Inflammatory macrophage treated with lipopolysaccharide for 4 hours (primary cell): Measurements from ENCODE around the gene TAL1.
A peak's percentile ranks its signal among the peaks of the same experiment; 100 is the strongest.

ENCODE experiments used
- DNase-seq: peaks from one replicate; pipeline ENCODE4 v3.0.0-alpha.2; 2020

TAL1 gene

DNA sequence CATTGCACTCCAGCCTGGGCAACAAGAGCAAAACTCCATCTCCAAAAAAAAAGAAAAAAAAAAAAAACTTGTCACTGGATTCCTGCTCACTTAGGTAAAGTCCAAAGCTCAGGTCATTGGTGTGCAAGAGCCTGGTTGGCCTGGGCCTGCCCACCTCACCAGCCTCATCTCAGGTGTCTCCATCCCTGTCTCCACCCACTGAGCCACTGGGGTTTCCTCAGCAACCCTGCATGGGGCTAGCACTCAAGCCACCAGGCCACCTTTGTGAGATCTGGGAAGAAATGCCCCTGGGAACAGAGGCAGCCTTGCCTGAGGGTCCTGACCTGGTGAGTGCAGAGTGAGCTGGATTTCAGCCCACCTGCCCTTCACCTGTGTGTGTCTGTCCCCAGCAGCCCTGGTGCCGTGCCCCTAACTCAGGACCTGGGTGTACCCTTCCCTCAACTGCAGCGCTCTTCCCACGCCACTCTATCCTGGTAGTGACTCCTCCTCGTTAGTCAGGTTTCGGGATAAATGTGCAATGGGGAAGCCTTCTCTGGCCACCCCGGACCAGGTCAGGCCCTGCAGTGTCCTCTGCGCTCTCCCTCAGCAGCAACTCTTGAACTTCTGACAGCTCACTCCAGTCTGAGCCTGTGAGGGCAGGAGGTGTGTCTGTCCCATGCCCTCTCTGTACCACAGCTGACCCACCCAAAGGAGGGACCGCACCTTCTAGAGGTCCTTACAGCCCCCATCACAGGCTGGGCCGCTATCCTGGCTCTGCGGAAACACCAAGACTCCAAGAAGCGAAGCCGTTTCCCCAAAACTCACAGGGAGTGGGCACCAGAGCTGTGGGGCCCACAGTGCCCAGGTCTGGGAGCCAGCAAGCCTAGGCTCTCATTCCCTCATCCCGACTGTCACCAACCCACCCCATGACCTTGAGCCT, 45.5 kb downstream of the TAL1 start:
- no peak for DNase-seq

DNA sequence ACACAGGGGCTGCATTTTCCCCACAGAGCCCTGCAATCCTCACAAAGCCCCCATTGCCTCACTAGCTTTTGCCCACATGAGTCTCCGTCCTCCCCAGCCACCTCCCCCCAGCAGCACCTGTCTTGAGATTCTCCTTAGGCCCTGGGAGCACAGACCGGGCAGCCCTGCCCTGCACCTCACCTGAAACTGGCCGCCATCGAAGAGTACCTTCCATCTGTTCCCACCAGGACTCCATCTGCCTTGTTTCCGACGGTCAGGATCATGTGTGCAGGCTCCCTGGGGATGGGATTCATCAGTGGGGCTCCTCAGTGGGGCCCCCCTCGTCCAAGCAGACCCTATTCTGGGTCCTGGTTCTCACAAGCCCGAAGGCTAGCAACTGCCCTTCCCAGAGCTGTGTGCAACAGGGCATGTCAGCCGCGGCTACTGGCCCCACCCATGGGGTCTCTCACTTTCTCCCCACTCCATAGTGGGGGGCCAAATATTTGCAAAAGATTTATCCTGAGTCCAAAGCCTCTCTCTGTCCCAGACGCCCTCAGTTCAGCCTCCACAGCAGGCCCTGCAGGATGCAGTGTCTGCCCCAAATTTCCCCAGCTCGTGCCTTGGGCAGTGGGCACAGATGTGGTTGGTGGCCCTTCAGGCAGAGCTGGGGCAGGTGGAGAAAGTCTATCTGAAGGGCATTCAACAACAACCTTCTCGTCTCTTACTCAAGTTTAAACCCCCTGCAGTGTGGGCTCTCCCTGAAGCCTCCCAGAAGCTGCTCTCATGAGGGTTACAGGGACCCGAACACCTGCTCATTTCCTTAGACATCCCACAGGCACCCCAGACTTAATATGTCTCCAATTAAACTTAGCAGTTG, 47.0 kb downstream of the TAL1 start:
- DNase-seq, result no peak

DNA sequence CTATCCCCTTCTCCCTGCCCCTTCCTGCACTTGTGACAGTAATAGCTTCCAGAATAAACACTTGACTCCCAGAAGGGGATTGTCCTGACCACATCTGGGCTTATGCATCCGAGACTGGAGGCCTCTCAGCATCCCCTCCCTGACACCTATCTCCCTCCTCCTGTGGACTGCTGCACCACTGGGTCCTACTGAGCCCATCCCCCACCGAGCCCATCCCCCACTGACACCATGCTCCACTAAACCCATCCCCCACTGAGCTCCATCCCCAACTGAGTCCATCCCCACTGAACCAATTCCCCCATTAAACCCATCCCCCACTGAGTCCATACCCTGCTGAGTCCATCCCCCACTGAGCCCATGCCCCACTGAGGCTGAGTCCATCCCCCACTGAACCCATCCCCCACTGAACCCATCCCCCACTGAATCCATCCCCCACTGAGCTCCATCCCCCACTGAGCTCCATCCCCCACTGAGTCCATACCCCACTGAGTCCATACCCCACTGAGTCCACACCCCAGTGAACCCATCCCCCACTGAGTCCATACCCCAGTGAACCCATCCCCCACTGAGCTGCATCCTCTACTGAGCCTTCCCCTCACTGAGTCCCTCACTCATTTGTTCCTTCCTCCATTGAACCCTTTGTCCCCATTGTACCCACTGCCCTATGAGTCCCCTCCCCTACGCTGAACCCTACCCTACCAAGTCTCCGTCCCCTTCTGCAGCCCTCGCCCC, 47.8 kb downstream of the TAL1 start:
- DNase-seq, result no peak

DNA sequence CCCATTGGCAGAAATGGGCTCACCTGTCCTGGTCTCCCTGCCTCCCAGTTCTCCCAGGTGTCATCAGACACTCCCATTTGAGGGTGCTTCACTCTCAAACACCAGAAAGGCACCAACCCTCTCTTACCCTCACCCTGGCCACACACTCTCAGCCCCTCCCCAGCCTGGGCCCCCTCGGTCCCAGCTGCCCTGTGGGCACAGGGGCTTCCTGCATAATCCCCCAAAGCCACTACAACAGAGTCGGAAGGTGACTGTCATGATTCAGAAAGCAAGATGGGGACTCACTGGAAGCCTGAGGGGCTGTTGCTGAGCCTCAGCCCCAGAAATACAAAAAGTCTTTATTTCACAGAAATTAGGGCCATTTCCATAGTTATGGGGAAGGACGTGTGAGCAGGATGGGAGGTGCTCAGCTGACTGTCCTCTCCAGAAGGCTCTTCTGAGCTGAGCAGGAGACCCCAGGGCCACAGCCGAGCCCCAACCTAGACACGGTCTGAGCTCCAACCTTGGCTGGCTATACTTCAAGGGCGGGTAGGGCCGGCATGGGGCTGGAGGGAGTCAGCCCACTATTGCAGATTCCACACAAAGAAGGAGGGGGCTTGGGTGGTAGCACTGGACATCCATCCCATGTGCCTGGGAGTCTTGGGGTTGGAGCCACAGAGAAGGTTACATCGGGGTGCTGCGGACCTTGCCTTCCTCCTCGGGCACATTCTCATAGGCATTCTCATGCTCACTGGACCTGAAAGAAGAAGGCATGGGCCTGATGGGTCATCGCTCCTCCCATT, 48.5 kb downstream of the TAL1 start:
- DNase-seq, result no peak

DNA sequence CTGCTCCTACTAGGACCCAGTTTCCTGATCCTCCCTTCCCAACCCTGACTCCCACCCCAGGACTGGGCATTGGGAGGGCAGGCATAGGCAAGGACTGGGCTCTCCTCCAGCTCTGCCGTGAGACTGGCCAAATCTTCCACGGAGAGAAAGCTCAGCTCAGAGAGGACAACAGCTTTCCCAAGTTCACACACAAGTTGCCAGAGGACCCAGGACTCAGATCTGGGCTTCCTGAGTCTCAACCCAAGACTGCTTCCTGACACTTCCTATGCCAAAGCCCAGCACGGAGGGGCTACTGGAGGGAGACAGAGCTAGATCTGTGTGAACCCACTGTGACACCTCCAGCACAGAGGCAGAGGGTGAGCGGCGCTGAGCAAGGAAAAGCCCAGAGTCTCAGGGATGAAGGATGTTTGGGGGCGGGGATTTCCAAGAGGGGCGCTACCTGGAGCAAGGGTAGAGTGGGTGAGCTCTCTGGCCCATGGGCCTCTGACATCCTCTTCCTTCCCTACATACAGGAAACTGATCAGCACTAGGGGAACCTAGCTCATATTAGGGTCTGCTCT, 49.3 kb downstream of the TAL1 start:
- no peak for DNase-seq

DNA sequence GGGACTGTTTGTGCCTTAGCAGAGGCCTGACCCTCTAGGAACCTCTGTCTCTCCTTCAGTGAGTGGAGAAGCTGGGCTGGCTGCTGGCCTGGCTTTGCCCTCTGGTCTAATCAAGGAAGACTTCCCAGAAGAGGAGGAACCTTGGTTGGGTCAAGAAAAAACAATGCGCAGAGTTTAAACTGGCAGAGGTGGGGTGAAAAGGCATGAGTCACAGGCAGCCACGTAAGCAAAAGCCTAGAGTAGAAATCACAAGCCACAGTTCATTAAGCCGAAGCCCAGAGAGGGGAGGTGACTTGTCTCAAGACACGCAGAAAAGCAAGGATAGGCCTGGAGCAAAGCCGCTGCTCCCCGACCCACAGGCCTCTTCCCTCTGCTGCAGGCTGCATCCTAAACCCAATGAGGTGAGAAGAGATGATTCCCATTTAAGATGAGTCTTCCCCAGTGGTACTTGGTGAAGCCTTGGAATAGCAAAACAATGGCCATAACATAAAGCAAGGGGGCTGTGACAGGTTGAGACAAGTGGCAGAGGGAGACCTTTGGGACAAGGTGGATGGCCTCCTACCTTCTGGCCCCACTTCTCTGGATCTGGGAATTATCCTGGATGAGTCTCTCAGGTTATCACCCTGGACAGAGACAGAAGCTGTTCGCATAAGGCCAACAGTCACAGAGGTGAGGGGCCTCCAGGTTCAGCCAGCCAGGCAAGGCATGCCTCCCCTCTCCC, 49.9 kb downstream of the TAL1 start:
- DNase-seq, result no peak

DNA sequence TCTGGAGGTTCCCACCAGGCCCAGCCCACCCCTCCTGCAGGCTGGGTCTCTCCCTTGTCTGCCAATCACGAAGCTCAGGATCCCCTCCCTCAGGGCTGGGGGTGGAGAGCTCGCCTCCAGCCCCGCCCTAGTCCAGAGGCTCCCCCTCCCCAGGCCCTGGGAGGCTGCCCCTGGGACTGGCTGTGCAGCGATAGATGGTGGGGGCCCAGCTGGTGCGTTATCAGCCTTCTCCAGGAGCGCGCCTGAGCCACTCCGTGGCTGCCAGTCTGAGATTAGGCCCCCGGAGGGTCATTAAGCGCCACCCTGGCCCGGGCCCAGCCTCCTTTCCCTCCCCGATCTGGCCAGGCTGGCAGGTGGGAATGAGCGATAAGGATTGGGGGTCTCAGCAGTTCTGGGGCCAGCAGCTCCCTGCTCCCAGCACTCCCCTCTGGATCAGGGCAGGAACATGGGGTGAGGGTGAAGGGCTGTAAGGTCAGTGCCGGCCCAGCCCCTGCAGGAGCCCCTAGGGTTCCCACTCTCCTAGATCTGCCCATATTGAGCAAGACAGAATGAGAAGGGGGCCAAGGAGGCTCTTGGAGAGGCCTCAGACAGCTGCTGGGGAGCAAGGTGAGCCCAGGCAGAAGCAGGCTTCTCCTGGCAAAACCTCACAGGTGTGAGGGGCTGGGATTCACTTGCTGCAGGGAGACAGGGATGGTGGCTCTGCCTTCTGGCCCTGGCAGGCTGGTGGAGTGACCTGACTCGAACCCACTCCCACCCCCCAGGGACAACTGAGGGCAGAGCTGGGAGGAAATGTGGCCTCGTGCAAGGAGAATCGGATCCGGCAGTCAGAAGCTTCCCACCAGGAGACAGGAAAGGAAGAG, 50.7 kb downstream of the TAL1 start:
- no peak for DNase-seq

DNA sequence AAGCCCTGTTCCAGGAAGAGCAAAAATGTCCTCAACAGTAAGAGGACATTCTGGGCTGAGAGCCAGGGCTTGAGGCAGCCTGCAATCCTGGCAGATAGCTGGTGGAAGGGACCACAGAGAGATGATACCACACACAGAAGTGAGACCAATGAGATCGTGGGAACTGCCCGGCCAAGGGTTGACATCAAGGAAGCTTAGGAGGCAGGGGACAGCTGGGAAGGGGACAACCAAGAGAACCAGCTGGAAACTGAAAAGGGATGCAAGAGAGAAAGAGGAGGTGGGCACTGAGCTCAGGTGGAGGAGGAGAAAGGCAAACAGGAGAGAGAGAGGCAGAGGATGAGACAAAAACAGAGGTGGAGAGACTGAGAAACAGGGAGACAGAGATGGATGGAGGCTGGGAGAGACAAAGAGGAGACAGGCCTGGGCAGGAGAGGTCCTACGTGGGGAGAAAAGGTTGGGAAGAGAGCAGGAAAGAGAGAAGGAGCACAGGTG, 51.4 kb downstream of the TAL1 start:
- DNase-seq, result no peak

DNA sequence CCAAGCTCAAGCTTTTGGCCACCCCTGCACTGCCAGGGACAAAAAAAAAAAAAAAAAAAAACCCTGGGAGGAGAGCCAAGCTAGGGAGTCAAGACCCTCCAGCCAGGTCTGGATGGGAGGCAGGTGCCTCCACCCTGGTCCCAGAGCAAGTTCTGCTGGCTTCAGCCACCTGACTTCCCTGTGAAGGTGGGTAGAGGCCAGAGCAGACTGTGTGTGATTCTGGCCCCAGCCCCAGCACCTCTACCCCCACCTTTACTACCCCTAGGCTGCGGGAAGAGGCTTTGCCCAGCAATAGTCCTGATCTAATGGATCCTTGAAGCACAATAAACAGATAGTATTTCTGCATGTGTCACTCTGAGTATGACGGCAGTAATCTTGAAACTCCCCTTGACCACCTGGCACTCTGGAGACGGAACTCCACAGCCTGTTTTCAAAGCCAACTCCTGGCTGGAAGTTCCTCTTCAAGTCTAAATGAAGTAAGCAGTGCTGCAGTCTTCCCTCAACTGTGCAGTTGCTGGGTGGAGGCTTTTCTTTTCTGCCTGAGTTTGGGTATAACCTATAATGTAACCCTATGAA, 51.9 kb downstream of the TAL1 start:
- no peak for DNase-seq

DNA sequence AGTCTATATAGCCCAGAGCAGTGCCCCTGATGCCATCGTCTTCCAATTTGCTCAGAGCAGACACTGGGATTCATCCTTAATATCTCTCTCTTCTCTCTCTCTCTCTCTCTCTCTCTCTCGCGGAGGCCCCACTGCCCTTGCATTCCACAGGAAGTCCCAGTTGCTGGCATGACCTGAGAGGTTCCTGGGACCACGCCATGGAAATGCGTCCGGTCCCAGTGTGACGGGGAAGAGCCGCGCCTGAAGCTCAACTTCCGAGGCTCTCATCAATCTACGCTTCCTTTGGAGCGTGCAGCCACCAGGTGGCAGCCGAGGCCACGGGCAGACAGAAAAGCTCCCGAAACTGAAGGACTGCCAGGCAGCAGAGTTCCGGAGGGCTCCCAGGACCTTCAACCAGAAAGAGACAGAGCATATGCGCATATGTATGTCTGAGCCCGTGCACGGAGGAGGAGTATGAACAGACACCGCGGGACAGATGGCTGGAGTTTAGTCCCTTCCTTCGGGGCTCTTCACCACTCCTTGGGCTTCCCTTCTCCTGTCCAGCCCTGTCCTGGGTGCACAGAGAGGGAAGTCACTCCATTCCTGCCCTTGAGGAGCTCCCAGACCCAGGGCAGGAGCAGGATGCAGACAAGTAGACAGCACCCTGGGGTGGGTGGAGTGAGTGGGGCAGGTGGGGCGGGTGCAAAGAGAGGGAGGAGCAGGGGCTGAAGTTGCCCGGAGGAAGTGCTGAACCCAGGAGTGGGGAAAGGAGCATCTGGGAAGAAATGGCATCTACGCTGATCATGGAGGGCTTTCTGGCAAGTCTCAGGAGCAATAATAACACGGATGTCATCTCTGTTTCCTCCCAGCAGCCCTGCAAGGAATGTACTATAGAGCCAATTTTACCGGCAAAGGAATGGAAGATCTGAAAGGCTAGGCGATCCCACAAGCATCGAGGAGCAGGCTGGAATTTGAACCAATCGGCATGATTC, 52.7 kb downstream of the TAL1 start:
- DNase-seq, result peak; percentile 86

DNA sequence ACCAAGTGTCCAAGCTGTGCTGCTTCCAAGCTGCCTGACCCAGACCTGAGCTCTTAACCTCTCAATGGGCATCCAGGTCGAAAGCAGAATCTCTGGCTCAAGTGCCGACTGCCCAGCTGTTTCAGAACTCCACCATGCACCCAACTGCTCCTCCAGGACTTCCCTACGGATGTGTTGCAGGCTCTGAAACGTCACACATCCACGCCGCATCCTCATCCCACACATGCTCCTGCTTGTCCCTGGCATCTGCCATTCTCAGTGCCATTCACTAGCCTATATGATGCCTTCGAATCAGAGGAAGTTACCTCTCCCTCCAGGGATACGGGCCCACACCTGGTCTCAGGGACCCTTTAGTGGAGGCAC, 53.4 kb downstream of the TAL1 start:
- DNase-seq, result no peak

DNA sequence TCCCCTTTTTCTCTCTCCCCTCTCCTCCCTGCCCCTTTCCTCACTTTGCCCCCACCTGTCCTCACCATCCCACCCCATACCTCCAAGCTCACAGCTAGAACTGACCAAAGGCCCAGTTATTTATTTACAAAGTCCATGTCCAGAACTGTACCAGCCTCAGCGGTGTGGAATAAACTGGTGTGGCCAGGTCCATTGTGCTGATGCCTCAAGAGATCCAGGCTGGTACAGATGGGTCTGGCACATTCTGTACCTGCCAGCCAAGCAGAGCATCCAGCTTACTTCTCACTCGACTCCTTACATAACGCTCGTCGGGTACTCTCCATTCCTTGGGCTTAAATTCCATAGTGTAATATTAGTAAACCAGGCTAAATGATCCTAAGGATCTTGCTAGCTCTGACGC, 54.0 kb downstream of the TAL1 start:
- DNase-seq, result no peak

DNA sequence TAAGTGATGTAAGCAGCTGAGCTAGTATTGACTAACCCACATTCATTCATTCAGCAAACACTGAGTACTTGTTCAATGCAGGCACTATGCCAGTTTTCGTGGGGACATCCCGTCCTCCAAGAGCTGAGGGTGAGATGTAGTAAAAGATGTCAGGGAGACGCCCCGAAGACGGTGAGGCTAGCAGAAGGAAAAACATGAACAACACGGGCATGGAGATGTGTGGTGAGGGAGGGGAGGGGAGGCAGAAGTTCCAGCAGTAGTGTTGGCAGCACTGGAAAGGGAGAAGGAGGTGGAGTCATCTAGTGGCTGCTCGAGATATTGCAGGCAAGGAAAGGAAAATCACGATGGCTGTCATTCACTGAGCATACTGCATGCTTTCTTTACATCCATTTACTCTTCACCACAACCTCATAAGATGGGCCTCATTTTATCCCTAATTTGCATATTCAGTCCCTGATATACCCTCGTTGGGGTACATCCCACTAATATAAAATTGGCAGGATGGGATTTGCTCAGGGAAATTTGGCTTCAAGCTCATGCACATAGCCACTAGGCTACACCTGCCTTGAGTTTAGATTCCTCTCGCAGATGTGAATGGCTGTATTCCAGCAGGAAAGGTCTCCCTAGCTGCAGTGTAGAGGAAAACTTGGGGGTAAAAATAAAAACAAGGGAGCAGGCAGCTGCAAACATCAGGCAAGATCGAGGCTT, 56.6 kb downstream of the TAL1 start:
- peak; percentile 48 for DNase-seq

DNA sequence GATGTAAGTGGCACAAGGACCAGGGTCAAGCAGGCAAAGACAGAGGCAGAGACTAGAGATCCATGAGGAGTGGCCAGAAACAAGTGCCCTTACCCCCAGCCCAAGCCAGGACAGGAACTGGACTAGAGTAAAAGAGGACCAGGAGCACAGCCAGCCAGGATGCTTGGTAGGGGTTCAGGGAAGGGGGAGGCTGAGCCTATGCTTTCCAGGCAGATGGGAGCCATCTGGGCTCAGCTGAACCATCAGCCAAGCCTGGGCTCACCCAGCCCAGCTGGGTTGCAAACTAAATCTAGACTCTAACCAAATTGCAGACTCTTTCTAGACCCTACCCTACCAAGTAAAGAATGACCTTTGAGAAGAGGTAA, 57.4 kb downstream of the TAL1 start:
- no peak for DNase-seq

DNA sequence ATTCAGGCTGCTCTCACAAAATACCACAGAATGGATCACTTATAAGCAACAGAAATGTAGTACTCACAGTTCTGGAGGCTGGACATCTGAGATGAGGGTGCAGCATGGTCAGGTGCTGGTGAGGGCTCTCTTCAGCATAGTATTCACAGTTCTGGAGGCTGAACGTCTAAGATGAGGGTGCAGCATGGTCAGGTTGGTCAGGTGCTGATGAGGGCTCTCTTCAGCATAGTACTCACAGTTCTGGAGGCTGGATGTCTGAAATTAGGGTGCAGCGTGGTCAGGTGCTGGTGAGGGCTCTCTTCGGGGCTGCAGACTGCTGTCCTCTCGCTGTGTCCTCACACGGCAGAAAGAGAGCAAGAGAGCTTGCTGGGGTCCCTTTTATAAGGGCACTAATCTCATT, 59.2 kb downstream of the TAL1 start:
- no peak for DNase-seq
